ENCODE measurements around the gene NKD1.
A peak's percentile ranks its signal among the peaks of the same experiment; 100 is the strongest.

The NKD1 gene

GRCh38 chr16:50696126-50696525, 147.9 kb downstream of the NKD1 start:
- no peak for DNase-seq (ENCODE audit: low spot score)

DNA sequence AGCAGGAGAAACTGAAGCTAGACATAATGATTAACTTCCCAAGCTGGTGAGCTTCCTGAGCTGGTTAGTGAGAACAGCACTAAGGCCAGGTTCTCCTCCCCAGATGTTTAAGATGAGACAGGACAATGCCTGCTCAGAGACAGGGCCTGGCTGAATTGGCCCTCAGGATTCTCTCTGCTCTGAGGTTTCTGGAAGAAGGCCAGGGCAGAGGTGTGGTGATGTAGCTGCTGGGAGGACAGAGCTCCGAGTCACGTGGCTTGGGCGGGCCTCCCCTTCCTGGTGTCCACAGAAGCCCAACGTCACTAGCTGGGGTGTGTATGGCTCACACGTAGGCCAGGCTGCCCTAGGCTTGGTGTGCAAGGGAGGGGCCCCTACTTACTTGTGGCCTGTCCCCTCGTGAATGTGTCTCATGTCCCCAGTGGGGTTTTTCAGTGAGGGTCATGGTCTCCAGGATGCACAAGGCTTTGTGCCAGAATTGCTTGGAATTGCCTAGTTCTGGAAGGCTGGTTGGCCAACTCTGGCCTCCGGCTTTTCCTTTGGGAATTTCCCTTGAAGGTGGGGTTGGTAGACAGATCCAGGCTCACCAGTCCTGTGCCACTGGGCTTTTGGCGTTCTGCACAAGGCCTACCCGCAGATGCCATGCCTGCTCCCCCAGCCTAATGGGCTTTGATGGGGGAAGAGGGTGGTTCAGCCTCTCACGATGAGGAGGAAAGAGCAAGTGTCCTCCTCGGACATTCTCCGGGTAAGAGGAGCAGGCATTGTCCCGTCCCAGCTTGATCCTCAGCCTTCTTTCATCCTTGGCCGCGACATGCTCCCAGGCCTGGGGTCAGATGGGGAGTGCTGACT, 148.6 kb downstream of the NKD1 start:
- peak; percentile 21 for DNase-seq (ENCODE audit: low spot score)

DNA sequence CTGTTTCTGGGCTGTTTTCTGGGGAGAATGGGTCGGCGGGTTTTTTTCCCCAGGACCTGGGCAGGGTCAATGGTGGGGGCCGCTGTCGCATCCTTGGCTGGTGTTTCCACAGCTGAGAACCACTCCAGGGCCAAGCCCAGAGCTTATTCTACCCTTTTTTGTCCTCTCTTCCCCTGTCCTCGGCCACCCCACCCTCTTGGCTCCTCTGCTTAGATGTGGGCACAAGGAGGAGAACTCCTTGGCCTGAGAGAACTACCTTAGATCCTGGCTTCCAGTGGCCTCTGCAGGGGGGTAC, 149.2 kb downstream of the NKD1 start:
- no peak for DNase-seq (ENCODE audit: low spot score)

DNA sequence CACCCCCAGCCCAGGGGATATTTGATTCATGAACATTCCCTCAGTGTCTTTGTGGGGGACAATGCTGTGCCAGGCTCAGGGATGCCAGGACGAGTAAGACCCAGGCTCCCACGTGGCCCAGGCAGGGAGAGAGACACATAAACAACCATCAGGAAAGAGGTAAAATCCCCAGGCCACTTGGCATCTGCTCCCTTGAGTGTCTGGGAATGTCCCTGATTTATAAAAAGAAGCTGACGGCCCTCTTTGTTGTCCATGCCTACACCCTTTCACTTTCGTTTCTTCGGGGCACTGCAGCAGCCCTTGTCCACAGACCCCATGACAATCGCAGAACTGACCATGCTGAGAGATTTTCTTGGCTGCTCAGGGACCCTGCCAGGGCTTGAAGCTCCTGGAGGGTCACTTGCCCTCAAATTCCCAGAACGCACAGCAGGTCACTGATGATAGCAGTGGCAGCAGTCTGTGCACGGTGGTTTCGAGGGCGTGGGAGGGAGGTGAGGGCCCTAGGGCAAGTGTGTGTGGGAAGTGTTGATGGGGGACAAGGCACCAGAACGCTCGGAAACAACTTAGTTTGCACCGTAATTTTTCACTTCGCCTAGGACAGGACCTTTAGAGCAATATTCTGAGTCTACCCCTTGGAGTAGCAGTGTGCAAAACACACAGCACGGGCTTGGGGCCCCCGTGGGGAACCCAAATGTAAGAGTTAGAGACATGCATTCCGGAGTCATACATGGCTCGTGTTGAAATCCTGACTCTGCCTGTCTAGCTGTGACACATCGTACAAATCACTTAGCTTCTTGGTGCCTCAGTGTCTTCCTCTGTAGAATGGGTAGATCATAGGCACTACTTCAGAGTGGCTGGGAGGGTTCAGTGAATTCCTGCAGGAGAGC, 149.9 kb downstream of the NKD1 start:
- no peak for DNase-seq (ENCODE audit: low spot score)
